HG02884 (cell line): ENCODE measurements around the gene ADAMTS17.

ENCODE experiments used
- ATAC-seq: cut with Tn5 transposase; IDR thresholded peaks from one replicate; pipeline ENCODE4 v1.9.1; 2021; ENCODE audit warnings: mild to moderate bottlenecking, moderate library complexity; ENCODE audit not compliant: unreplicated experiment

ADAMTS17 gene

DNA sequence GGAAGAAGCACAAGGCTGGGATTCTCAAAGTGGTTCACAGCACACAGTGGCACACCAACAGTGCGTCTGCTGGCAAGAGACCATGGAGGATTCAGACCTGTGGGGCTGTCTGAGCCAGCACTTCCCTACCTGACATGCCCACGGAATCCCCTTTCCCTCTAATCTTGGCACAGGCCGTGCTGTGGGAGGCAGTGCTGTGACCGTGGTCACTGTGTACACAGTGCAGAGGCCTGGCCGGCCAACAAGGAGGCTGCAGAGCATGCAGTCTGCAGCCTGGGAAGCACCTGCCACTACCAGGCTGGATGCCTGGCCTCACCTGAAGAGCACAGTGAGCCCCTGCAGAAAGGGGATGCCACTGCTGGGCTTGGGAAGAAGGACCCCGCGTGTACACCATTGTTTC is 307.6 kb downstream of the ADAMTS17 start:
- no peak for ATAC-seq

DNA sequence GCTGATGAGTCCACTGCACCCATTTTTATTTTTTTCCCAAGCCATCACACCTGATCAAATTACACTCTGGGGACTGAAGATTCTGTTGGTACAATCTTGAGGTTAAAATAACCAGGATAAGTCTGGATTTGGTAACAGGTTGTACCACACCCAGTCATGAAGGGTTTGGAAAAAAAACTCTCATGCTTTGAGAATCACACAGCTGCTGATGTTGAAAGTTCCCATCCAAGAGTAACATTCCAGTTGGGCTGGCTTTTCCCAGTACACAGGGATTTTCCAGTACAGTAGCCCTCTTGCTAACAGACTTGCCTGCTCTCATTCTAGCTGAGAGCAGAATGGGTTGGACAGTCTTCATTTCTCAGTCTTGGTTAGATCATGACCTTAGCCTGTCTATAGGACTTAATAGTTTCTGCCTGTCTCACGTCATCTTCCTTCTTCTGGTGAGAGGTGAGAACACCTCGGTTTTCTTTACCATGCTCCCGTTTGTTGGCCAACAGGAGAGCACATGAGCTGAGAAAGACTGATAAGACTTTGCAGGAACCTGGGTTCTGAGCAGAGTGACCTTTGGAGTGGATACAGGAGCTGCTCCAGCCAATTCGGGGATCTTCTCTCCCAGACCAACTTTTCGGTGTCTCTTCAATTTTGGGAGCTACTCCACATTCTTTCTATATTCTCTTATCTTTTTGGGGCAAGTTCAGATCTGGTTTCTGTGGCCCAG is 308.5 kb downstream of the ADAMTS17 start:
- no peak for ATAC-seq

DNA sequence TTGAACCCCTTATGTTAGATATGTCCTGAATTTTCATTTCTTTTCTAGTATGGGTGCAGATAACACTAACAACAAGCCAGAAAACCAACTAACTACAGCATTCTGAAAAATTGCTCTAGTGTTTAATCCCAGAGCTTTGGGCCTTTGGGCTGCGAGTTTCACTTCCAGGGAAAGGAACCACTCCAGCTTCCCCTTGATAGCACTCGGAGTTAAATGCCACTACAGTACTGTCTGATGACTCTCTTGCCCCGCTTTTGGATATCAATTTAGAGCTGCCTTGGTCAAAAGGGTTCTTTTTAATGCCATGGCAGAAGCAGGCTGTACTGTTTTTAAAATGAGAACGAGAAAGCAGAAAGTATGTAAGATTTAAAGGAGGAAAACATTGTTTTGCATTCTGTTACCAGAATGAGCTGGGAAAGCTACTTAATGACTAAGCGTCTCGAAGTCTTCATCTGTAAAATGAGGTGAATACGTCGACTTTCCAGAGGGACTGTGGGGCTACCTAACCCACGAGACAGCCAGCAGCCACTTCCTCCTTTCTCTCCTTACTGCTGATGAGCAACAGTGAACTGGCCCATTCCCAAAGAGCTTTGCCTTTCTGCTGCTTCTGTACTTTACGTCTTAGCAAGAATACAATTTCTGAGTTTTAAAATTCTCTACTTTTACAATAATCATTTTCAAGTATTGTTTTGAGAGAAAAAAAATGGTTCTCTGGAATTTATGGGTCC is 309.3 kb downstream of the ADAMTS17 start:
- ATAC-seq, result no peak

DNA sequence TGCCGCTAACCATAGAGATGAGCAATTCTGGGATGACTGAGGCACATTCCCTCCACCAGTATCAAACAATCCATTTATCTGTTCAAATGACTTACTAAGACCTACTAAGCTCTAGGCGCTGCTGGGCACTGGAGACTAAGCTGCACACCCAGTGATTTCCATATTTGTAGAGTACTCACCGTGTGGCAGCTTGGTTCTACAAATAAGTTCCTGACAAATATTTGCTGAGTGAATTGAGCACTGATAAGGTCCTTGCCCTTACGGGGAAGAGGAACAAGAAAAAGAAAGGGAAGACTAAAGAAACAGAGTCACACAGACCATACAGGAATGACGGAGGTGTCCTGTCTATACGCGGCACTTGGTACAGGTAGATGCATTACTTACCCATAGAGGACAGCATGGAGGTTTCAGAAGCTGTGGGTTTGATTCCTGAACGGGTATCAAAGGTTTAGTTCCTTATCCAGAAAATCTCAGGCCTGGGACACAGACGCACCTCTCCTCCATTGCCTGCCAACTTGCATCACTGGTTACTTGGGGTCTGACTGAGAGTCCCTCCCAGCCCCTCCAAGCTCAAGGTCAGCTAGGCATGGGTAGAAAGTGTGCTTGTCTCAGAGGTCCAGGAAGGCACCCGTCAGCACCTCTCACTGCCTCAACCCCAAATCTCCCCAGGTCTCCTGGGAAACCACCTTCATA is 310.0 kb downstream of the ADAMTS17 start:
- no peak for ATAC-seq

DNA sequence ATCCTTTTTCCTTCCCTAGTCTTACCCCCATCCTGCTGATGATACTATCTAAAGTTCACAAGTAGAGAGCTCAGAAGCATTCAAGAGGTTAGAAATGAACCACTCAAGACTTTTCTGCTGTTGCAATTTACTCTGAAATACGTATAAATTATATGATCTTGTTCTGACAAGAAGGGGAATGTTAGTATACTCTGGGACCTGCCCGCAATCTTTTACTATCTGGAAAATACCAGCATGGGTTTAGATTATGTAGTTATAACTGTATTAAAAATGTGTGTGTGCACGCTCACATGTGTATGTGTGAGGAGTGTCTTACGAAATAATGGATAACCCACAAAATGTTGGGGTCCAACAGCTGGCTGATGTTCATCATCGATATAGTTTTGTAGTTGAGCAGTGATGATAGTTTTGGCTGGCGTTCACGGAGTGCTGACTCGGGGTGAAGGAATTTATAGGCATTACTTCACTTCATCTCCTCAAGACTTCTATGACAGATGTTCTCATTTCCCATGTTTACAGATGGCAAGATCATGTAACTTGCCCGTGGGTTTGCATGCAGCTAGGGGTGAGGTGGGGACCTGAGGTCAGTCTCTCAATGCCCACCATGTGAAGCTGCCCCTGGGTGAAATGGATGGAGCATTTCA is 311.1 kb downstream of the ADAMTS17 start:
- no peak for ATAC-seq

DNA sequence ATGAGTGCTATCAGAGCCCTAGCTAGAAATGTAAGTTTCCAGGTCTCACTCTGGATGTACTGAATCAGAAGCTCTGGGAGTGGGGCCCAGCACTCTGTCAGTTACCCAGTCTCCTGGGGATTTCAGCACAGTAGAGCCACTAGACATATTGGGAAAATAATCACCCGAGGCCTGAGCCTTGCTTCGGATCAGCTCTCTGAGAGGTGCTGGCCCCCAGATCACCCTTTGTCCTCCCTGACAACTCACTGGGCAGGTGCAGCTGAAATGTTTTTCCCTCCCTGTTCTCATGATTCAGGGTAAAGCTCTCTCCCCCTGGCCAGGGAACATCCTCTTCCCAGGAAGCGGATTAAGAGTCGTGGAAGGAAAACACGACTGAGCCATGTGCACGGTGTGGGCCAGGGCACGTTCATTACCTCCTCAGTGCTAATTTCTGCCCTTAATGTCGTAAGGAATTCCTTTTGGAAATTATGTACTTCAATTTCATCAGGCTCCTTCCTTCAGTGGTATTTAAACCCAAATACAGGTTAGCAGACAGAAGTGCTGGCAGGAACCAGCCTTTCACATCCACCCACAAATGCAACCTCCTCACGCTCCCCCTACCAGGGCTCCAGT is 311.8 kb downstream of the ADAMTS17 start:
- no peak for ATAC-seq

DNA sequence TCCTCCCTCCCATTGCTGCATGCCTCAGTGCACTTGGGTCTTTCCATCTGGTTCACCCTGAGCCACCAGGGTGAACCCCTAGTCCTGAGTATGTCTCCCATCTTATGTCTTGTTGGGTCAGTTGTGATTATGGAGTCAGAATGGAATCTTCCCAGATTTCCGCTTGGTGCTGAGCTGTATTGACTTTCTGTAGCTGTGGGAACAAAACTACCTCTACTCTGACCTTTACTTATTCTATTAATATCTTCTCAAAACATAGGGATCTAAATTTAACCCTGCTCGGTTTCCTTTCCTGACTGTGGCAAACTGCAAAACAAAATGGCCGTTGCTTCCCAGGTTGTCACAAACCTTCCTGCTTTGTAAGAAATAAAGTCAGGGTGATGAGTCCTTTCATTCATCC is 312.7 kb downstream of the ADAMTS17 start:
- ATAC-seq, result no peak

DNA sequence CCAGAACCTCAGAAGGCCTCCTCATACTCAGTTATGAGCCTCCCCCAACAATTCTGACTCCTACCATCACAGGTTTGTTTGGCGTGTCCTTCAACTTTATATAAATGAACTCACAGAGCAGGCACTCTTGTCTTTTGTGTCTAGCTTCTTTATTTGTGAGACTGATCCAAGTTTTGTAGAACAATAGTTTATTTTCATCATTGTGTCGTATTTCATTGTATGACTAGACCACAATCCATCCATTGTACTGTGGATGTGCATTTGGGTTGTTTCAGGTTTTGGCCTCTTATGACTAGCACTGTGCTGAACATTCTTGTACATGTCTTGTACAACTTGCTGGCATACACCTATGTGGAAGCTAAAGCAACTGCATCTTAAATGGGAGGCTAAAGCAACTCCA is 315.7 kb downstream of the ADAMTS17 start:
- ATAC-seq, result no peak

DNA sequence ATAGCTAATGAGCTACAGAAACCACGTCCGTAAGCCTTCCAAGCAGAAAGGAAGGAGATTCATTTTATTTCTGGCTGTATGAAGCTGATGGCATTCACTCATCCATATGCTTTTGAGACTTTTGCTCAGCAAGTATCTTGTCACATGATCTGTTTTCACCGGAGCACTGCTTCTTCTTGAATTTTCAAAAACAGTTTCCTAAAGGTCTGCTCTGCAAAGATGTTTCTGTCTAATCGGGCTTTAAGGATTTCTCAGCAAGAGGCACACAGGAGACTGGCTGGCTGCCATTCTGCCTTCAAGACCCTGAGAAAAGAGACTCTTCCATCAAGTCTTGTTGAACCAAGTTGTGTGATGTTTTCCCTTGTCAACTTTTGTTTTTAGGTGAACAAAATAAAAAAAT is 319.0 kb downstream of the ADAMTS17 start:
- ATAC-seq, result no peak

DNA sequence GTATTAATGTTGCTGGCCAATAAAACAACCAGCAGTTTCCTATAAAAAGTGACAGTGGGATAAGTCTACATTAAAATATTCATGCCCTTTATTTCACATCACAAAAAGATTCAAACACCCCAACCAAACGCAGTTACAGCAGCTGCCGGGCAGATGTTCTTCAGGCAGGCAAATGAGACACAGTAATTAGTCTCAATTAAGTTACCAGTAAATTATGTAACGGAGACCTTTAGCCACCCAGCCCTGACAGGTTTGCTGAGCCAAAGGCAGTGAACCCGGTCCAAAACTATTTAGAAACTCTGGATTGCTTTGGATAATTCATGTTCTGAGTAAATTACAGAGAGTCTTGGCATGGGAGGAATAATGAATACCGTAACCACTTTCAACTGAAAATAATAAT is 319.4 kb downstream of the ADAMTS17 start:
- ATAC-seq, result no peak

DNA sequence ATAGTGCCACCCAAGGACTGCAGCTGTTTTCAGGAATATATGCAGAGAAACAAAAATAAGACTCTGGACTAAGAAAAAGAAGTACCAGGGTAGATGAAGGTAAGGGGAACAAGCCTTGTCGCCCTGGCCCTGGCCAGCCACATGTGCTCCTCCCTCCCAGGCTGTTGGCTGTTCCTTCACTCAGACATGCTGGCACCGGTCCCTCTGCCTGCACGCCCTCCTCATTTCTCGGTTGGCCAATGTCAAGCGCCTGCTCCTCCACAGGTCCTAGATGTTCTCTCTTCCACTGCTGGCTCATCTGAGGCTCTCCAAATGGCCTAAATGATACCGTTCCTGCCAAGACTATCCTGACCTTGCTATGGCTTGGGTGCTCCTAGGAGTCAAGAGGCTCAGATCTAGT is 320.1 kb downstream of the ADAMTS17 start:
- ATAC-seq, result no peak

DNA sequence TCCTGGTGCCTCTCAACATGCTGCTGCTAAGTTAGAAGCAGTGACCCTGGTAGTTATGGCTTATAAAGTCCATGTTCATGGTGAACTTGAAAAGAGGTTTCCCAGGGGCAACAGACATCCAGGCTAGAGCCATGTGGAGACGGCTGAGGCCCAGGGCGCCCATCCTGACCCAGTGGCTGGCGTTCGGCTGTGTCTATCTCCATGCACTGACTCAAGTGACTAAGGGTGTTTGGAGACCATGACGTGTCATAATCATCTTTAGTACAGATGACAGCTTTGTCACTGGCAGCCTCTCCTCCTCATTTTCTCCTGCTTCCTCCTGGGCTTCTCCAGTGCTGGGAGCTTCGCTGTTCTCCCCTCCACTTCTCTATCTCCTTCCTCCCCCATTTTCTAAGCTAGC is 321.2 kb downstream of the ADAMTS17 start:
- ATAC-seq, result no peak

DNA sequence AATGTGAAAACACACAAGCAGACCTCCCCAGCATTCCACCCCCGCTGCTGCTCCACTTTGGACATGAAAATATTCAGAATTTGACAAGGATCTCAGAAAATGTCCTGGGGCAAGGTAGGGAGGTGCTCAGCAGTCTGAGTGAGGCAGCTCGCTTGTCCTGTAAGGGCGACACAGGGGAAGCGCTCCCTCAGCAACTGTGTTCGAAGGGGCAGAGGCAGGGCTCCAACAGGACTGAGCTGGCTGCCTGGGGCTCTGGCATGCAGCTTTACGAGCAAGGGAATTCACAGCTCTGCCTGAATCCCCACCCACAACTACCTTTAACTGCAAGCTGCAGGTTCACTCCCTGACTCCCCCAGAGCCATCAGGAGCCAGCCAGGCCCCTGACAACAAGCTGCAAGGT is 321.6 kb downstream of the ADAMTS17 start:
- no peak for ATAC-seq

DNA sequence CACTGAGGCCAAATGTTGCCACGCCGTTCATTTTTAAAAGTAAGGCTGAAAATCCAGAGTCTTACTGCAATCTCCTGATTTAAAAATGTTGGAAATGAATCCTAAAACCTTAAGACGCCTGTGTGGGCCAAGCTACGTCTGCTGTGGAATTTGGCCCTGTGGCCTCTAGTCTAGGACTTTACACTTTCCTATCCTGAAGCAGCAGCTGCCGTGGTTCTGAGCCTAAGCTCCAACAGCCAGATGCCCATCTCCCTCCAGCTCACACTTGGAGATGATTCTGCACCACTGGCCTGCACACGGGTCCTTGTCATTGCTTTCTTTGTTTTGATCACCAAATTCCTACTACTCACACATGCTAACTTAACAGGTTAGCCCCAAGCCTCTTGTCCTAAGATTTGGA is 322.2 kb downstream of the ADAMTS17 start:
- no peak for ATAC-seq

DNA sequence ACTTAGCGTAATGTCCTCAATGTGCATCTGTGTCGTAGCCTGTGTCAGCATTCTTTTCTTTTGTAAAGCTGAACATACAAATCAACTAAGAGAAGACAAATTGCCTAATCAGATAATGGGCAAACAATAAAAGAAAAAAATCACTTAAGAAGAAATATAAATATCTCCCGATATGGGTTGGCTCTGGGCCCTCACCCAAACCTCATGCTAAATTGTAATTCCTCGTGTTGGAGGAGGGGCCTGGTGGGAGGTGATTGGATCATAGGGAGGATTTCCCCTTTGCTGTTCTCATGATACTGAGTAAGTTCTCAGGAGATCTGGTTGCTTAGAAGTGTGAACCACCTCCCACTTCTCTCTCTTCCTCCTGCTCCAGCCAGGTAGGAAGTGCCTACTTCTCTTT is 323.6 kb downstream of the ADAMTS17 start:
- no peak for ATAC-seq

DNA sequence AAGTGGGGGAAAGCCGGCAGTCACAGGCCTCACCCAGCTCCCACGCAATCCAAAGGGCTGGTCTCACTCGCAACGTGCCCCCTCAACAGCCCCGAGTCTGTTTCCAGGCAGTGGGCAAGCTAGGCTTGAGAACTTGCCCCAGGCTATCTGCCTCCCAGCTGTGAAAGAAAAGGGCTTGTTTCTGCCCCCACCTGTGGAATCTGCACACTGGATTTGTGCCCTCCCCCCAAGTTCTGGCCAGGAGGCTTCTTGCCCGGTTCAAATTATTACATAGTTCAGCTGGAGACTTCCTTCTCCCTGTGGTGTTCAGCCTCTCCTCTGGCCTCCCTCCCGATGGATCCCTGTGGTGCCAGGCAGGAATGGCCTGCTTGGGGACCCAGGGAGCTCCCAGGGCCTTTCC is 324.6 kb downstream of the ADAMTS17 start:
- no peak for ATAC-seq

DNA sequence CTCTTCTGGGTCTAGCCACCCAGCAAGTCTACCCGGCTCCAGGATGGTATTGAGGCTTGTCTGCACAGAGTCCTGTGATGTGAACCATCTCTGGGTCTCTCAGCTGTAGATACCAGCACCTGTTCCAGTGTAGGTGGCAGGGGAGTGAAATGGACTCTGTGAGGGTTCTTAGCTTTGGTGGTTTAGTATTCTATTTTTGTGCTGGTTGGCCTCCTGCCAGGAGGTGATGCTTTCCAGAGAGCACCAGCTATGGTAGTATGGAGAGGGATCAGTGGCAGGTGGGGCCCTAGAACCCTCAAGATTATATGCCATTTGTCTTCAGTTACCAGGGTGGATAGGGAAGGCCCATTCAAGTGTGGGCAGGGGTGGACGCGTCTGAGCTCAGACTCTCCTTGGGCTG is 325.1 kb downstream of the ADAMTS17 start:
- ATAC-seq, result no peak

DNA sequence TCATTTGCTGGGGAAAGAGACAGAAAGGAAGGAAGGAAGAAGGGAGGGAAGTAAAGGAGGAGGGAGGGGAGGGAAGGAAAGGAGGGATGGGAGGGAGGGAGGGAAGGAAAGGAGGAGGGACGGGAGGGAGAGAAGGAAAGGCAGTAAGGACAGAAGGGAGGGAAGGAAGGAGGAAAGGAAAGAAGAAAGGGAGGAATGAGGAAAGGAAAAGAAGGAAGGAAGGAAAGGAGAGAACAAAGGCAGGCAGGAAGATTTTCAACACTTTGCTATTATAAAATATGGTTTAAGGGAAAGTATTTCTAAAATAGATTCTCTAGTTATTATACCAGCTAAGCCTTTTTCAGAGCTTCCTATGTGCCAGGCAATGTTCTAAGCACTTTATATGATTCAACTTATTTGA is 330.5 kb downstream of the ADAMTS17 start:
- ATAC-seq, result no peak

DNA sequence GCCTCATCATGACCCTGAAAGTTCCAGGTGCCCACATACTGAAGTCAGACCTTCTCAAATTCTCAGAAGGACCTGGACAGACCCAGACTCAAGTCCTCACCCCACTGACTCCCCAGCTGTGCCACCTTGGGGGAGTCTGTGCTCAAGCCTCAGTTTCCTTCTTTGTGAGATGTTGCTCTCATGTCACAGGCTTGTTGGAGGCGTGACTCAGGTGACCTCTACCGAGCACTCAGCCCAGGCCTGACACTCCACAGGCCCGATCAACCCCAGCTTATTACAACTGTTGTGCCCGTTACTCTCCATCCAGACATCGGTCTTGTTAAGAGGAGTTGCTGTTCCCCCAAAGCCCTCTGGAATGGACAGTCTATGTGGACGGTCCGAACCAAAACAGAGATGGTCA is 332.4 kb downstream of the ADAMTS17 start:
- no peak for ATAC-seq

DNA sequence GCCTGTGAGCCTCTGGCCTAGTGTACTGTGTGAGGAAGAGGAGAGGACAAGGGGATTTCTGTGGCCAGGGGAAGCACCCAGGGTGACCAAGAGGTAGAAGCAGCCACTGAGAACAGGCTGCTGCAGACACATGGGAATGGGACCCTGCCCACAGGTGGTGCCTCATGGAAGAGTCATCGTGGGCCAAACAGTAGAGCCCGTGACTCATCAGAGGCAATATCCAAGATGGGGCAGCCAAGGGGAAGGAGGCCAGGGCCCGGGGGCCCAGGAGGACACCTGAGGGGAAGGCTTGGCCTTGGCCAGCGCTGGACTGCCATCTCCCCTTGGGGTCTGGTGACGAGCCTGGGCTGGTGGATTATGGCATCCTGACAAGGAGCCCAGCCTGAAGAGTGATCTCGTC is 333.5 kb downstream of the ADAMTS17 start:
- no peak for ATAC-seq

DNA sequence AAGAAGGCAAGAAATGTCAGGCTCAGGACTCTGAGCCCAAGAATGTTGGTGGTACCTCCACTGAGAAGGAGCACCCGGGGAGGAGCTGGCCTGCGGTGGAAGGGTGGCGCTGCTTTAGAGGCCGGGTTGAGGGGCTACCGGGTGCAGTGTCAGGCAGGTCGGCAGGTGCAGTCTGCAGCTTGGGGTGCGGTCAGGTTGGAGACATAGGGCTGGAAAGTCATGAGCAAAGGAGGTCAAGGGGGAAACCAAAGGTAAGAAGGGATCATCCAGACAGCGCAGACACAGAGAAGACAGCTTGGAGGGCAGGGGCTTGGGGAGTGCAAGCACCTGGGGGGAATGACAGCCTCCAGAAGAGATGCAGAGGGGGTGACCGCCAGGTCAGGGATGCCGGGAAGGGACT is 334.2 kb downstream of the ADAMTS17 start:
- no peak for ATAC-seq
